Activated effector memory CD4-positive, alpha-beta T cell treated with Interleukin-2 at 50 U/mL for 16 hours (primary cell): Measurements from ENCODE around the gene SRBD1.

Source experiments
- DNase-seq: peaks from one replicate; pipeline ENCODE4 v3.0.0-alpha.2; 2020

SRBD1 gene

GRCh38 chr2:45631319-45631718, 20.3 kb upstream of the SRBD1 start:
- no peak for DNase-seq

- DNase-seq, result no peak
These were observed 18.9 kb upstream of the SRBD1 start for GRCh38 chr2:45629971-45630370.

- DNase-seq, result no peak
These were observed 16.8 kb upstream of the SRBD1 start for GRCh38 chr2:45627911-45628310.

GRCh38 chr2:45626387-45627221, 15.5 kb upstream of the SRBD1 start:
- no peak for DNase-seq

GRCh38 chr2:45625824-45626223, 14.8 kb upstream of the SRBD1 start:
- DNase-seq, result no peak

GRCh38 chr2:45623098-45623497, 12.0 kb upstream of the SRBD1 start:
- no peak for DNase-seq

- DNase-seq, result no peak
These were observed 11.4 kb upstream of the SRBD1 start for GRCh38 chr2:45622336-45623075.

GRCh38 chr2:45617496-45617895, 6.4 kb upstream of the SRBD1 start:
- no peak for DNase-seq

- DNase-seq, result no peak
These were observed 5.8 kb upstream of the SRBD1 start for GRCh38 chr2:45616658-45617411.

GRCh38 chr2:45614871-45615415, 3.9 kb upstream of the SRBD1 start:
- no peak for DNase-seq

- no peak for DNase-seq
These were observed 3.3 kb upstream of the SRBD1 start for GRCh38 chr2:45614330-45614729.

- DNase-seq, result no peak
These were observed 1.7 kb upstream of the SRBD1 start for GRCh38 chr2:45612731-45613130.

GRCh38 chr2:45612285-45612684, 1.2 kb upstream of the SRBD1 start:
- DNase-seq, result no peak

- DNase-seq, result peak; percentile 24
These were observed 617 bp downstream of the SRBD1 start for GRCh38 chr2:45610281-45611019.

GRCh38 chr2:45607701-45608100, 3.4 kb downstream of the SRBD1 start:
- DNase-seq, result no peak

GRCh38 chr2:45606796-45607195, 4.3 kb downstream of the SRBD1 start:
- DNase-seq, result no peak

- DNase-seq, result no peak
These were observed 6.0 kb downstream of the SRBD1 start for GRCh38 chr2:45605116-45605515.

- no peak for DNase-seq
These were observed 8.4 kb downstream of the SRBD1 start for GRCh38 chr2:45602624-45603023.

GRCh38 chr2:45598545-45598944, 12.5 kb downstream of the SRBD1 start:
- no peak for DNase-seq

GRCh38 chr2:45596761-45597160, 14.3 kb downstream of the SRBD1 start:
- no peak for DNase-seq

- no peak for DNase-seq
These were observed 15.2 kb downstream of the SRBD1 start for GRCh38 chr2:45595721-45596435.

- no peak for DNase-seq
These were observed 20.0 kb downstream of the SRBD1 start for GRCh38 chr2:45591073-45591472.
